ENCODE results near the gene ZBTB2. TPM values are rescaled to one million over a fixed set of nuclear protein-coding genes. Genes with fewer than 3 reads are reported as not detected.

The ZBTB2 gene
- total RNA-seq, 2 donors from 2014 or later, result 5.6 to 6.0 TPM

- no peak for TF ChIP-seq CTCF (IDR thresholded peaks at IDR 0.05)
- peak overlapping the region; percentile 35 to 62 for H3K4me3 ChIP-seq
- peak overlapping the region; percentile 97 to 99 (median 98) for H3K27ac ChIP-seq
- no peak for ATAC-seq
- WGBS, 2 donors, result 20 to 21% methylated on average over 12 of the region's 12 CpGs
- no peaks in the 10 kb centered on the region for H3K9me3 ChIP-seq
- intact Hi-C loops (cut with DNase I), result no loop called here
- DNase-seq, result peak in 1 of 4 donors; percentile 19
- no peaks in the 10 kb centered on the region for H3K36me3 ChIP-seq (replicated peaks in 1 of 2; ENCODE audit: insufficient read depth in 1 of 2, low read depth in 2 of 2)
- H3K4me1 ChIP-seq, result peaks cover 36% of the 10 kb centered on the region
- H3K27me3 ChIP-seq, result no peaks in the 10 kb centered on the region
Observed at GRCh38 chr6:151388997-151389617, 2.3 kb downstream of the ZBTB2 start.

- TF ChIP-seq CTCF (IDR thresholded peaks at IDR 0.05) (no peak), POLR2A (IDR thresholded peaks at IDR 0.05) (no peak)
- Histone ChIP-seq H3K9me3 (no peaks in the 10 kb centered on the region), H3K36me3 (replicated peaks in 1 of 2; ENCODE audit: insufficient read depth in 1 of 2, low read depth in 2 of 2) (no peaks in the 10 kb centered on the region), H3K27ac (peak overlapping the region in 1 of 4 donors; percentile 97), H3K27me3 (no peaks in the 10 kb centered on the region), H3K4me3 (no peak overlapping the region), H3K4me1 (peaks cover 29% of the 10 kb centered on the region)
- no peak for ATAC-seq
- DNase-seq, result no peak
- WGBS, 2 donors, result 69 to 74% methylated on average over 2 of the region's 2 CpGs
- intact Hi-C loops (cut with DNase I), result no loop called here
Observed at GRCh38 chr6:151388236-151388635, 3.1 kb downstream of the ZBTB2 start.

GRCh38 chr6:151387175-151387970 lies 4.0 kb downstream of the ZBTB2 start:
- DNase-seq (no peak), ATAC-seq (no peak)
- Histone ChIP-seq H3K4me1 (peaks cover 20% of the 10 kb centered on the region), H3K9me3 (no peaks in the 10 kb centered on the region), H3K4me3 (no peak overlapping the region), H3K27ac (peak overlapping the region in 1 of 4 donors; percentile 97), H3K27me3 (no peaks in the 10 kb centered on the region), H3K36me3 (replicated peaks in 1 of 2; ENCODE audit: insufficient read depth in 1 of 2, low read depth in 2 of 2) (no peaks in the 10 kb centered on the region)
- intact Hi-C loops (cut with DNase I), result no loop called here
- 83 to 93% methylated on average over 11 of the region's 11 CpGs for WGBS, 2 donors
- TF ChIP-seq POLR2A (IDR thresholded peaks at IDR 0.05) (no peak), CTCF (IDR thresholded peaks at IDR 0.05) (no peak)

GRCh38 chr6:151385177-151385576 lies 6.2 kb downstream of the ZBTB2 start:
- TF ChIP-seq CTCF (IDR thresholded peaks at IDR 0.05) (no peak), POLR2A (IDR thresholded peaks at IDR 0.05) (no peak)
- 83 to 92% methylated on average over 1 of the region's 1 CpG for WGBS, 2 donors
- DNase-seq (no peak), ATAC-seq (no peak)
- Histone ChIP-seq H3K9me3 (no peaks in the 10 kb centered on the region), H3K27me3 (no peaks in the 10 kb centered on the region), H3K4me1 (peaks cover 16% of the 10 kb centered on the region), H3K27ac (no peak overlapping the region), H3K36me3 (replicated peaks in 1 of 2; ENCODE audit: insufficient read depth in 1 of 2, low read depth in 2 of 2) (no peaks in the 10 kb centered on the region), H3K4me3 (no peak overlapping the region)
- intact Hi-C loops (cut with DNase I), result no loop called here

Measured in body of pancreas (tissue), 4 donors.